WTC11 (cell line): ENCODE data around the gene GALE.

Experiments used
- AFF4 ChIP-seq: sonication (generic); formaldehyde crosslinking; IDR thresholded peaks from 2 replicates; pipeline ENCODE4 v1.8.1; 2023; ENCODE audit warnings: mild to moderate bottlenecking, missing genetic modification reagents, borderline replicate concordance
- ATF6 ChIP-seq: sonication (generic); formaldehyde crosslinking; IDR thresholded peaks from 2 replicates; pipeline ENCODE4 v1.8.1; 2023; ENCODE audit warnings: mild to moderate bottlenecking, missing genetic modification reagents
- CTCF ChIP-seq: fragments of 200-600 bp; IDR thresholded peaks from 2 replicates; pipeline ENCODE4 v1.8.0; 2022; ENCODE audit warnings: antibody characterized with exemption
- EMX1 ChIP-seq: fragments of 250-450 bp; sonication (Bioruptor Pico); IDR thresholded peaks from 2 replicates; pipeline ENCODE4 v1.8.0; 2021; ENCODE audit warnings: mild to moderate bottlenecking
- MAX ChIP-seq: sonication (generic); formaldehyde crosslinking; IDR thresholded peaks from 2 replicates; pipeline ENCODE4 v1.8.0; 2022; ENCODE audit warnings: mild to moderate bottlenecking, missing genetic modification reagents
- NFE2L1 ChIP-seq: sonication (generic); formaldehyde crosslinking; IDR thresholded peaks from 2 replicates; pipeline ENCODE4 v1.8.1; 2023; ENCODE audit warnings: missing genetic modification reagents
- OVOL2 ChIP-seq: fragments of 250-450 bp; sonication (Bioruptor Pico); IDR thresholded peaks from 2 replicates; pipeline ENCODE4 v1.9.0; 2021; ENCODE audit warnings: mild to moderate bottlenecking, borderline replicate concordance
- TEAD4 ChIP-seq: sonication (generic); formaldehyde crosslinking; IDR thresholded peaks from 2 replicates; pipeline ENCODE4 v1.8.0; 2022; ENCODE audit warnings: mild to moderate bottlenecking, missing genetic modification reagents
- USF2 ChIP-seq: sonication (generic); formaldehyde crosslinking; IDR thresholded peaks from 2 replicates; pipeline ENCODE4 v1.8.1; 2023; ENCODE audit warnings: mild to moderate bottlenecking, missing genetic modification reagents, moderate library complexity
- ZBTB21 ChIP-seq: sonication (generic); formaldehyde crosslinking; IDR thresholded peaks from 2 replicates; pipeline ENCODE4 v1.8.1; 2023; ENCODE audit warnings: mild to moderate bottlenecking, missing genetic modification reagents, borderline replicate concordance
- ZNF423 ChIP-seq: fragments of 250-450 bp; sonication (Bioruptor Pico); IDR thresholded peaks from 2 replicates; pipeline ENCODE4 v2.1.2; 2022; ENCODE audit warnings: mild to moderate bottlenecking, moderate library complexity

GRCh38 chr1:23793018-23793781, 7.4 kb downstream of the GALE start:
- TF ChIP-seq USF2 (CRISPR knock-in tag) (no peak), EMX1 (CRISPR knock-in tag) (no peak), CTCF (no peak), TEAD4 (CRISPR knock-in tag) (no peak), ZNF423 (no peak), MAX (CRISPR knock-in tag) (no peak), OVOL2 (CRISPR knock-in tag) (no peak), AFF4 (no peak), ZBTB21 (no peak), NFE2L1 (CRISPR knock-in tag) (no peak), ATF6 (CRISPR knock-in tag) (no peak)
